ENCODE data around the gene PHF12.

The PHF12 gene

DNA sequence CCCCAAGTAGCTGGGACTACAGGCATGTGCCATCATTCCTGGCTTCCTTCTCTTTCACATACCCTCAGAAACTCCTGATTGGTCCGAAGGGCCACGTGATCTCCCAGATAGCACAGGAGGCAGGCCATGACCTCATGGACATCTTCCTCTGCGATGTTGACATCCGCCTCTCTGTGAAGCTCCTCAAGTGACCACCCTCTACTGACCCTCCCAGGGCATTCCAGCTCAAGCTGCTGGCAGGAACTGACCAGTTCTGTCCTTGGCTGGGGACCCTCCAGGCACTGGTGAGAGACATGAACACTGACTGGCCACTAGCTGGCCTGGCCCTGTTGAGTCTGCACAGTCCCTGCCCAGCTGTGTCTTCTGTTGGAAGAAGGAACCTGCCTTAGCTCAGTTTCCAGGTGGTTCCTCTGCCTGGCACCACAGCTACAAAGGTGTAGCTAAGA lies 90.9 kb downstream of the PHF12 start:
- no peak for DNase-seq (ENCODE audit: low read depth)
- H3K9ac ChIP-seq (ENCODE audit: low read length) = no peak overlapping the region
- H3K36me3 ChIP-seq (ENCODE audit: control insufficient read depth, insufficient read depth, low read length, severe bottlenecking) = peaks cover 25% of the 10 kb centered on the region
- H3K9me3 ChIP-seq (ENCODE audit: control insufficient read depth, low read length) = no peaks in the 10 kb centered on the region
- H3K4me3 ChIP-seq (ENCODE audit: low read length) = no peak overlapping the region
- peaks cover 5% of the 10 kb centered on the region for H3K4me1 ChIP-seq (ENCODE audit: control insufficient read depth, insufficient read depth, low read length)
- H3K27me3 ChIP-seq (replicated peaks; ENCODE audit: control insufficient read depth, insufficient read depth, low read length) = no peaks in the 10 kb centered on the region

- Histone ChIP-seq H3K36me3 (ENCODE audit: control insufficient read depth, insufficient read depth, low read length, severe bottlenecking) (peaks cover 25% of the 10 kb centered on the region), H3K9me3 (ENCODE audit: control insufficient read depth, low read length) (no peaks in the 10 kb centered on the region), H3K9ac (ENCODE audit: low read length) (no peak overlapping the region), H3K4me1 (ENCODE audit: control insufficient read depth, insufficient read depth, low read length) (peaks cover 10% of the 10 kb centered on the region), H3K27me3 (replicated peaks; ENCODE audit: control insufficient read depth, insufficient read depth, low read length) (no peaks in the 10 kb centered on the region), H3K4me3 (ENCODE audit: low read length) (no peak overlapping the region)
- no peak for DNase-seq (ENCODE audit: low read depth)
Observed at GRCh38 chr17:28858801-28859355, 92.4 kb downstream of the PHF12 start.

DNA sequence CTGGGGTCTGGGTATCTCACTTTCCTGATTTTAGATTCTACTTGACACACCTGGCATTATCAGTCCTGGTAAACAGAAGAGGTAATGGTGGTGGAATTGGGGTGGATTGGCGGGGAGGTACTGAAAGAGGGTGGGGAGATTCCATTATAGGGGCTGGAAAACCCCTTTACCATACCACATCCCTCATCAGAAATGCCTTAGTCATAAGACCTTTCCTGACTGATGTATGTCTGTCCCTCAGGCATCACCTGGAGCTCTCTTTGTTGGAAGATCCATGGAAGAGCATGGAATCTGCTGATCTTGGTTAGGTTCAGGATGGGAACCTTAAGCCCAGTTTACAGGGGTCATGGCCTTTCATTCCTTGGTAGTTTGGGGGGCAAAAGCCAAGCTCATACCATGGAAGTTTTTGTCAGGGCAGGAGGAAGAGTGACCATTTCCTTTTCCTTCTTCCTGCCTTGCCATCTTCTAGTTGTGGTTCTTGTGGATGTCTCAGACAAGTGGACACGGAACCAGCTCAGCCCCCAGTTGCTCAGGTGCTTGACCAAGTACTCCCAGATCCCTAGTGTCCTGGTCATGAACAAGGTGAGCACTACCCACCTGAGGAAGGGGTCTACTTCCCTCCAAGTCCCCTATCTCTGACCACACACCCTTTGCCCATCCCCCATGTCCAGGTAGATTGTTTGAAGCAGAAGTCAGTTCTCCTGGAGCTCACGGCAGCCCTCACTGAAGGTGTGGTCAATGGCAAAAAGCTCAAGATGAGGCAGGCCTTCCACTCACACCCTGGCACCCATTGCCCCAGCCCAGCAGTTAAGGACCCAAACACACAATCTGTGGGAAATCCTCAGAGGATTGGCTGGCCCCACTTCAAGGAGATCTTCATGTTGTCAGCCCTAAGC lies 93.2 kb downstream of the PHF12 start:
- Histone ChIP-seq H3K9me3 (ENCODE audit: control insufficient read depth, low read length) (no peaks in the 10 kb centered on the region), H3K4me1 (ENCODE audit: control insufficient read depth, insufficient read depth, low read length) (peaks cover 10% of the 10 kb centered on the region), H3K4me3 (ENCODE audit: low read length) (no peak overlapping the region), H3K27me3 (replicated peaks; ENCODE audit: control insufficient read depth, insufficient read depth, low read length) (no peaks in the 10 kb centered on the region), H3K9ac (ENCODE audit: low read length) (no peak overlapping the region), H3K36me3 (ENCODE audit: control insufficient read depth, insufficient read depth, low read length, severe bottlenecking) (peaks cover 25% of the 10 kb centered on the region)
- no peak for DNase-seq (ENCODE audit: low read depth)

DNA sequence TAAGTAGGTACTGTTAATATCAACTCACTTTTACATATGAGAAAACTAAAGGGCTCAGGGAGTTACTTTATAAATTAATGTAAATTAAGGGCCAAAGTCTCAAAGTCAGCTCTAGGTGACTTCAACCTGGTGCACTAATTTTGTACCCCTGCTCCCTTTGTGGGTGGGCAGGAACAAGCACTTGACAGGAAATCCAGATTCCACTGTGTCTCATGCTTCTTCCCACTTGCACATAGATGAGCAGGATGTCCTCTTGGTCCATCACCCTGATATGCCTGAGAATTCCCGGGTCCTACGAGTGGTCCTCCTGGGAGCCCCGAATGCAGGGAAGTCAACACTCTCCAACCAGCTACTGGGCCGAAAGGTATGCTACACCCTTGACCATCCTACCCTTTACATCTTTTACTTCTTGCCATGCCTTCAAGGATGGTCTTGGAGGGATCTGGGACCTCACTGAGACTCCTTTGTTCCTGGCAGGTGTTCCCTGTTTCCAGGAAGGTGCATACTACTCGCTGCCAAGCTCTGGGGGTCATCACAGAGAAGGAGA lies 95.2 kb downstream of the PHF12 start:
- no peak for DNase-seq (ENCODE audit: low read depth)
- H3K9me3 ChIP-seq (ENCODE audit: control insufficient read depth, low read length) = no peaks in the 10 kb centered on the region
- H3K27me3 ChIP-seq (replicated peaks; ENCODE audit: control insufficient read depth, insufficient read depth, low read length) = no peaks in the 10 kb centered on the region
- H3K4me3 ChIP-seq (ENCODE audit: low read length) = peak overlapping the region; percentile 93
- H3K4me1 ChIP-seq (ENCODE audit: control insufficient read depth, insufficient read depth, low read length) = peaks cover 10% of the 10 kb centered on the region
- peaks cover 25% of the 10 kb centered on the region for H3K36me3 ChIP-seq (ENCODE audit: control insufficient read depth, insufficient read depth, low read length, severe bottlenecking)
- H3K9ac ChIP-seq (ENCODE audit: low read length) = peak overlapping the region; percentile 93

- no peak for DNase-seq (ENCODE audit: low read depth)
- Histone ChIP-seq H3K27me3 (replicated peaks; ENCODE audit: control insufficient read depth, insufficient read depth, low read length) (no peaks in the 10 kb centered on the region), H3K9me3 (ENCODE audit: control insufficient read depth, low read length) (no peaks in the 10 kb centered on the region), H3K9ac (ENCODE audit: low read length) (peak overlapping the region; percentile 93), H3K36me3 (ENCODE audit: control insufficient read depth, insufficient read depth, low read length, severe bottlenecking) (peaks cover 20% of the 10 kb centered on the region), H3K4me1 (ENCODE audit: control insufficient read depth, insufficient read depth, low read length) (peaks cover 10% of the 10 kb centered on the region), H3K4me3 (ENCODE audit: low read length) (peak overlapping the region; percentile 93)
Observed at GRCh38 chr17:28855336-28855679, 96.0 kb downstream of the PHF12 start.
